OCI-M2 (cell line): ENCODE data around the gene CDC42EP1.
"Not testable (repeated sequence)": the region's sequence is repeated elsewhere in the genome, so short reads cannot be mapped to it uniquely, and the experiment has no call there.

Experiments
- DNase-seq: peaks from one replicate; lab custom pipeline; 2025; ENCODE audit not compliant: unreplicated experiment; lab: John Stamatoyannopoulos, UW

CDC42EP1 gene

GRCh38 chr22:37559901-37560607 lies at the start of gene CDC42EP1:
Gene CDC42EP1, plus strand, starts transcription at chr22:37560480. Its CDS starts 5,870 bp downstream, at chr22:37566350.
- DNase-seq = no peak

GRCh38 chr22:37511395-37512104 lies 48.7 kb upstream of the CDC42EP1 start:
- no peak for DNase-seq

GRCh38 chr22:37514526-37515051 lies 45.7 kb upstream of the CDC42EP1 start:
- no peak for DNase-seq

GRCh38 chr22:37515901-37516300 lies 44.4 kb upstream of the CDC42EP1 start:
- no peak for DNase-seq

GRCh38 chr22:37516456-37516855 lies 43.8 kb upstream of the CDC42EP1 start:
- no peak for DNase-seq

- no peak for DNase-seq
Measured at GRCh38 chr22:37517826-37518450, 42.3 kb upstream of the CDC42EP1 start.

- DNase-seq = no peak
Measured at GRCh38 chr22:37518509-37519267, 41.6 kb upstream of the CDC42EP1 start.

GRCh38 chr22:37519268-37520195 lies 40.7 kb upstream of the CDC42EP1 start, which contains the start of gene CARD10:
Gene CARD10, minus strand, starts transcription at chr22:37519415. Its CDS starts 215 bp downstream, at chr22:37519200.
- DNase-seq = no peak

GRCh38 chr22:37520776-37521191 lies 39.5 kb upstream of the CDC42EP1 start:
- no peak for DNase-seq

GRCh38 chr22:37521236-37521739 lies 39.0 kb upstream of the CDC42EP1 start:
- no peak for DNase-seq

- no peak for DNase-seq
Measured at GRCh38 chr22:37522482-37522881, 37.8 kb upstream of the CDC42EP1 start.

- DNase-seq = no peak
Measured at GRCh38 chr22:37525073-37525745, 35.1 kb upstream of the CDC42EP1 start.

- no peak for DNase-seq
Measured at GRCh38 chr22:37525746-37526350, 34.4 kb upstream of the CDC42EP1 start.

GRCh38 chr22:37526376-37526775 lies 33.9 kb upstream of the CDC42EP1 start:
- DNase-seq = no peak

GRCh38 chr22:37527081-37527752 lies 33.1 kb upstream of the CDC42EP1 start:
- not testable (repeated sequence) for DNase-seq

GRCh38 chr22:37527952-37528351 lies 32.3 kb upstream of the CDC42EP1 start:
- DNase-seq = not testable (repeated sequence)

GRCh38 chr22:37529652-37530345 lies 30.5 kb upstream of the CDC42EP1 start:
- DNase-seq = no peak
